Uterus (tissue), 2 donors: Measurements from ENCODE around the gene LSAMP.

Source experiments
- POLR2A ChIP-seq, 2 donors: fragments of 450-650 bp; IDR thresholded peaks; one replicate each; pipeline ENCODE4 v1.6.1; 2016; ENCODE audit warnings: antibody characterized with exemption in 2 of 2, mild to moderate bottlenecking in 1 of 2, moderate library complexity in 1 of 2
- TF ChIP-seq, protein P1 (sequence below), 4 experiments: fragments of 200-600 bp in 2 of 4; fragments of 450-650 bp in 2 of 4; sonication (generic) in 2 of 4; IDR thresholded peaks; one replicate each; pipeline ENCODE4 v1.5.1; 2016 to 2019; ENCODE audit warnings: antibody characterized with exemption in 4 of 4, mild to moderate bottlenecking in 2 of 4, moderate library complexity in 1 of 4

DNA sequence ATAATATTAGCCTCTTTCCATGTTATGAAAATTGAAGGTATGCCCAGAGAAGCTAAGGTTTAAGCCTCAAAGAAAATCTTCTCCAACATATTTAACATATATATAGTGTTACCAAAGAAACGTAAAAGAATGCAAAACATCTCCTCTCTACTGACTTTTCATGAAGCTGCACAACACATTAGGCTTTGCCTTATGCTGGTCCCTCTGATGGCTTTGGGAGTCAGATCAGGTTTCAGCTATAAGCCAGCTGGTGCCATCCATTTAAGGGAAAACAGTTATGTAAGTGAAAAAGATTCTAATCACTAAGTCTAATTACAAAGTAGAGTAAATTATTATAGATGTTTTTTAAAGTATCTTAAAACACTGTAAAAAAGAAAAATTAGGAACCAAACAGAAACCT, 410.5 kb downstream of the LSAMP start:
- TF ChIP-seq, protein P1, sequence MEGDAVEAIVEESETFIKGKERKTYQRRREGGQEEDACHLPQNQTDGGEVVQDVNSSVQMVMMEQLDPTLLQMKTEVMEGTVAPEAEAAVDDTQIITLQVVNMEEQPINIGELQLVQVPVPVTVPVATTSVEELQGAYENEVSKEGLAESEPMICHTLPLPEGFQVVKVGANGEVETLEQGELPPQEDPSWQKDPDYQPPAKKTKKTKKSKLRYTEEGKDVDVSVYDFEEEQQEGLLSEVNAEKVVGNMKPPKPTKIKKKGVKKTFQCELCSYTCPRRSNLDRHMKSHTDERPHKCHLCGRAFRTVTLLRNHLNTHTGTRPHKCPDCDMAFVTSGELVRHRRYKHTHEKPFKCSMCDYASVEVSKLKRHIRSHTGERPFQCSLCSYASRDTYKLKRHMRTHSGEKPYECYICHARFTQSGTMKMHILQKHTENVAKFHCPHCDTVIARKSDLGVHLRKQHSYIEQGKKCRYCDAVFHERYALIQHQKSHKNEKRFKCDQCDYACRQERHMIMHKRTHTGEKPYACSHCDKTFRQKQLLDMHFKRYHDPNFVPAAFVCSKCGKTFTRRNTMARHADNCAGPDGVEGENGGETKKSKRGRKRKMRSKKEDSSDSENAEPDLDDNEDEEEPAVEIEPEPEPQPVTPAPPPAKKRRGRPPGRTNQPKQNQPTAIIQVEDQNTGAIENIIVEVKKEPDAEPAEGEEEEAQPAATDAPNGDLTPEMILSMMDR (IDR thresholded peaks at IDR 0.05), result no peak
- no peak for TF ChIP-seq POLR2A (IDR thresholded peaks at IDR 0.05)
